K562 (cell line): ENCODE results near the gene EXOC3. TPM values are rescaled to one million over a fixed set of nuclear protein-coding genes. Genes with fewer than 3 reads are reported as not detected.

Experiments used
- BHLHE40 ChIP-seq: IDR thresholded peaks from 2 replicates; pipeline ENCODE4 v1.6.1; 2011; ENCODE audit warnings: low read length, improper control_type of control experiment
- CC2D1A ChIP-seq: fragments of 450-650 bp; IDR thresholded peaks from 2 replicates; pipeline ENCODE4 v1.6.1; 2017; ENCODE audit warnings: mild to moderate bottlenecking
- ERF ChIP-seq: fragments of 450-650 bp; formaldehyde crosslinking; IDR thresholded peaks from 2 replicates; pipeline ENCODE4 v1.4.0; 2020; ENCODE audit warnings: mild to moderate bottlenecking, mixed read lengths
- FOXK1 ChIP-seq: sonication (generic); formaldehyde crosslinking; IDR thresholded peaks from 2 replicates; pipeline ENCODE4 v1.8.0; 2022; ENCODE audit warnings: missing genetic modification reagents, mild to moderate bottlenecking, borderline replicate concordance
- GATAD2A ChIP-seq: fragments of 450-650 bp; IDR thresholded peaks from 2 replicates; pipeline ENCODE4 v1.6.1; 2017
- MAFF ChIP-seq: IDR thresholded peaks from 2 replicates; pipeline ENCODE4 v1.6.1; 2012; ENCODE audit warnings: low read length, improper control_type of control experiment
- NFIX ChIP-seq: fragments of 250-450 bp; sonication (Bioruptor Pico); IDR thresholded peaks from 2 replicates; pipeline ENCODE4 v1.4.0; 2020; ENCODE audit warnings: low read depth, mild to moderate bottlenecking, moderate library complexity
- POLR2A ChIP-seq: fragments of 450-650 bp; conservative IDR thresholded peaks from 2 replicates; pipeline ENCODE4 v1.6.1; 2016
- POLR2G ChIP-seq: fragments of 200-400 bp; formaldehyde crosslinking; IDR thresholded peaks from 2 replicates; pipeline ENCODE4 v1.6.1; 2017; ENCODE audit warnings: low read depth, mild to moderate bottlenecking, antibody characterized with exemption, low read length, moderate library complexity
- RBM25 ChIP-seq: fragments of 200-400 bp; formaldehyde crosslinking; IDR thresholded peaks from 2 replicates; pipeline ENCODE4 v1.6.1; 2018; ENCODE audit warnings: low read length, low read depth, moderate library complexity; ENCODE audit not compliant: severe bottlenecking
- RHOXF2B ChIP-seq: fragments of 250-450 bp; sonication (Bioruptor Pico); conservative IDR thresholded peaks from 2 replicates; pipeline ENCODE4 v1.5.1; 2021
- SIN3B ChIP-seq: fragments of 450-650 bp; IDR thresholded peaks from 2 replicates; pipeline ENCODE4 v1.6.1; 2017; ENCODE audit warnings: low read depth, mild to moderate bottlenecking, moderate library complexity
- TAL1 ChIP-seq: fragments of 450-650 bp; IDR thresholded peaks from 2 replicates; pipeline ENCODE4 v1.6.1; 2016; ENCODE audit warnings: mild to moderate bottlenecking
- ZBED1 ChIP-seq: IDR thresholded peaks from 2 replicates; pipeline ENCODE4 v1.6.1; 2014
- ZC3H8 ChIP-seq: fragments of 450-650 bp; IDR thresholded peaks from 2 replicates; pipeline ENCODE4 v1.6.1; 2017
- ZNF175 ChIP-seq: fragments of 200-800 bp; sonication (Bioruptor generic); IDR thresholded peaks from 2 replicates; pipeline ENCODE4 v1.6.1; 2016; ENCODE audit warnings: low read depth, mild to moderate bottlenecking, missing genetic modification characterization, missing compliant biosample characterization
- ZNF311 ChIP-seq: fragments of 250-450 bp; sonication (Bioruptor Pico); IDR thresholded peaks from 2 replicates; pipeline ENCODE4 v1.4.0; 2020; ENCODE audit warnings: mild to moderate bottlenecking, moderate library complexity
- polyA plus RNA-seq, 8 experiments: library from polyadenylated mRNA; depleted of rRNA in 4 of 8; stranded (reverse) in 5 of 8; unstranded in 3 of 8; fragments of >200 nt; fragmentation: Nextera tagmentation in 2 of 8; fragmentation: Illumina TruSeq in 1 of 8; extraction: Ambion mirVana in 2 of 8; extraction: Trizol in 1 of 8; gene quantifications; 2 replicates each; pipeline versions ENCODE4 v1.2.1 to v1.2.3, GENCODE V29; 2011 to 2014; ENCODE audit warnings: inconsistent platforms in 1 of 8, missing spikeins in 1 of 8
- total RNA-seq, 7 experiments: library from RNA; depleted of rRNA in 6 of 7; stranded (reverse); fragments of >200 nt in 6 of 7; fragmentation: Illumina TruSeq in 2 of 7; extraction: Trizol in 2 of 7; gene quantifications; 2 replicates each; pipeline versions ENCODE4 v1.2.1 to v1.2.3, GENCODE V29; 2011 to 2021; ENCODE audit warnings: low replicate concordance in 1 of 7
- TF ChIP-seq, protein P1 (sequence below), 2 experiments: IDR thresholded peaks in 1 of 2; conservative IDR thresholded peaks in 1 of 2; 2 replicates each; pipeline ENCODE4 v1.6.1; 2016; ENCODE audit warnings: low read depth in 2 of 2, mild to moderate bottlenecking in 1 of 2, missing compliant biosample characterization in 1 of 2, missing genetic modification characterization in 1 of 2, moderate library complexity in 1 of 2
- TF ChIP-seq, protein P2 (sequence below): fragments of 450-650 bp; IDR thresholded peaks from 2 replicates; pipeline ENCODE4 v1.6.1; 2016
- TF ChIP-seq, protein P3 (sequence below): fragments of 250-450 bp; sonication (Bioruptor Pico); IDR thresholded peaks from 2 replicates; pipeline ENCODE4 v1.9.0; 2021; ENCODE audit warnings: mild to moderate bottlenecking
- TF ChIP-seq, protein P4 (sequence below): sonication (generic); formaldehyde crosslinking; IDR thresholded peaks from 2 replicates; pipeline ENCODE4 v1.4.0; 2020; ENCODE audit warnings: mild to moderate bottlenecking, missing genetic modification reagents
- TF ChIP-seq, protein P5 (sequence below): fragments of 250-450 bp; sonication (Bioruptor Pico); IDR thresholded peaks from 2 replicates; pipeline ENCODE4 v1.8.0; 2021; ENCODE audit warnings: borderline replicate concordance, mild to moderate bottlenecking, moderate library complexity; ENCODE audit not compliant: poor library complexity, severe bottlenecking

EXOC3 gene
- total and polyA plus RNA-seq, 9 of the 15 experiments (the other 6 are each of a cell fraction or from before 2014, with no cell fraction given), result 1.4 to 41.9 (median 22.4) TPM

DNA sequence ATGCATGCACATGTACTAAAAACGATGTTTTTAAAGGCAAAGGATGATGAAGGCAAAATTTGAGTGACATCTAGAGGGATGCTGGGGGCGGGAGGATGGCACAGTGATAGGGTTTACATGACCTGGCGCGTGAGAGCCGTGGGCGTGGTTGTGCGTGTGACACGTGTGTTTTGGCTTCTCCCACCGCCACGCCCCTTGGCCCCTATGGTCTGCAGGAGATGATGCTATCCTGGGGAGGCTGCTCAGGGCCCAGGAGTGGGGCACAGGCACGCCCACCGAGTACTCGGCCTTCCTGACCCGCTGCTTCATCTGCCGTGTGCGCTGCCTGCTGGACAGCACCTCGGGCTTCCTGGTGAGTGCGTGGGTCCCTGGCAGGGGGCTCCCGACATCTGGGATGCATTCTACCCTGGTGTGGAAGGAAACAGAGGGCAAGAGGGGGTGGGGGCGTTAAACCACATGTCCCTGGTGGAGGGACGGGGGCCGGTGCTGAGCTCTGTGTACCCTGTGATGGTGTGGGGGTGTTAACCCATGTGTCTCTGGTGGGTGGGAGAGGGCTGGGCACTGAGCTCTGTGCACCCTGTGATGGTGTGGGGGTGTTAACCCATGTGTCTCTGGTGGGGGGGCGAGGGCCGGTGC lies 19.2 kb upstream of the EXOC3 start (continued):
- TF ChIP-seq, protein P1, sequence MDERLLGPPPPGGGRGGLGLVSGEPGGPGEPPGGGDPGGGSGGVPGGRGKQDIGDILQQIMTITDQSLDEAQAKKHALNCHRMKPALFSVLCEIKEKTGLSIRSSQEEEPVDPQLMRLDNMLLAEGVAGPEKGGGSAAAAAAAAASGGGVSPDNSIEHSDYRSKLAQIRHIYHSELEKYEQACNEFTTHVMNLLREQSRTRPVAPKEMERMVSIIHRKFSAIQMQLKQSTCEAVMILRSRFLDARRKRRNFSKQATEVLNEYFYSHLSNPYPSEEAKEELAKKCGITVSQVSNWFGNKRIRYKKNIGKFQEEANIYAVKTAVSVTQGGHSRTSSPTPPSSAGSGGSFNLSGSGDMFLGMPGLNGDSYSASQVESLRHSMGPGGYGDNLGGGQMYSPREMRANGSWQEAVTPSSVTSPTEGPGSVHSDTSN (CRISPR knock-in tag; IDR thresholded peaks at IDR 0.05; ENCODE audit: low read depth), result no peak
- TF ChIP-seq, protein P1 (tag; conservative IDR thresholded peaks at IDR 0.05; ENCODE audit: low read depth), result peak; percentile 41; the same call in 1 of the 2 replicates
- TF ChIP-seq ZNF311 (CRISPR knock-in tag) (no peak), POLR2A (no peak), TAL1 (no peak), ERF (CRISPR knock-in tag) (no peak), POLR2G (0 out of 2 replicates have a peak, but pooled peaks have one; percentile 28), ZC3H8 (no peak), RHOXF2B (CRISPR knock-in tag) (no peak), MAFF (no peak), NFIX (CRISPR knock-in tag) (no peak), CC2D1A (no peak), GATAD2A (no peak), BHLHE40 (0 out of 2 replicates have a peak, but pooled peaks have one; percentile 25), ZBED1 (no peak), RBM25 (no peak), FOXK1 (CRISPR knock-in tag) (no peak), ZNF175 (no peak), SIN3B (no peak)
- TF ChIP-seq, protein P2, sequence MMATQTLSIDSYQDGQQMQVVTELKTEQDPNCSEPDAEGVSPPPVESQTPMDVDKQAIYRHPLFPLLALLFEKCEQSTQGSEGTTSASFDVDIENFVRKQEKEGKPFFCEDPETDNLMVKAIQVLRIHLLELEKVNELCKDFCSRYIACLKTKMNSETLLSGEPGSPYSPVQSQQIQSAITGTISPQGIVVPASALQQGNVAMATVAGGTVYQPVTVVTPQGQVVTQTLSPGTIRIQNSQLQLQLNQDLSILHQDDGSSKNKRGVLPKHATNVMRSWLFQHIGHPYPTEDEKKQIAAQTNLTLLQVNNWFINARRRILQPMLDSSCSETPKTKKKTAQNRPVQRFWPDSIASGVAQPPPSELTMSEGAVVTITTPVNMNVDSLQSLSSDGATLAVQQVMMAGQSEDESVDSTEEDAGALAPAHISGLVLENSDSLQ, result peak; percentile 85
- TF ChIP-seq, protein P3, sequence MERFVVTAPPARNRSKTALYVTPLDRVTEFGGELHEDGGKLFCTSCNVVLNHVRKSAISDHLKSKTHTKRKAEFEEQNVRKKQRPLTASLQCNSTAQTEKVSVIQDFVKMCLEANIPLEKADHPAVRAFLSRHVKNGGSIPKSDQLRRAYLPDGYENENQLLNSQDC (CRISPR knock-in tag), result no peak
- TF ChIP-seq, protein P4, sequence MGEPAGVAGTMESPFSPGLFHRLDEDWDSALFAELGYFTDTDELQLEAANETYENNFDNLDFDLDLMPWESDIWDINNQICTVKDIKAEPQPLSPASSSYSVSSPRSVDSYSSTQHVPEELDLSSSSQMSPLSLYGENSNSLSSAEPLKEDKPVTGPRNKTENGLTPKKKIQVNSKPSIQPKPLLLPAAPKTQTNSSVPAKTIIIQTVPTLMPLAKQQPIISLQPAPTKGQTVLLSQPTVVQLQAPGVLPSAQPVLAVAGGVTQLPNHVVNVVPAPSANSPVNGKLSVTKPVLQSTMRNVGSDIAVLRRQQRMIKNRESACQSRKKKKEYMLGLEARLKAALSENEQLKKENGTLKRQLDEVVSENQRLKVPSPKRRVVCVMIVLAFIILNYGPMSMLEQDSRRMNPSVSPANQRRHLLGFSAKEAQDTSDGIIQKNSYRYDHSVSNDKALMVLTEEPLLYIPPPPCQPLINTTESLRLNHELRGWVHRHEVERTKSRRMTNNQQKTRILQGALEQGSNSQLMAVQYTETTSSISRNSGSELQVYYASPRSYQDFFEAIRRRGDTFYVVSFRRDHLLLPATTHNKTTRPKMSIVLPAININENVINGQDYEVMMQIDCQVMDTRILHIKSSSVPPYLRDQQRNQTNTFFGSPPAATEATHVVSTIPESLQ (CRISPR knock-in tag), result no peak
- TF ChIP-seq, protein P5, sequence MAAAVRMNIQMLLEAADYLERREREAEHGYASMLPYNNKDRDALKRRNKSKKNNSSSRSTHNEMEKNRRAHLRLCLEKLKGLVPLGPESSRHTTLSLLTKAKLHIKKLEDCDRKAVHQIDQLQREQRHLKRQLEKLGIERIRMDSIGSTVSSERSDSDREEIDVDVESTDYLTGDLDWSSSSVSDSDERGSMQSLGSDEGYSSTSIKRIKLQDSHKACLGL, result no peak
- TF ChIP-seq, all 486 proteins: peak for 5
